GM21723 (cell line): ENCODE measurements around the gene GGTLC2.
"Not testable (repeated sequence)": the region's sequence is repeated elsewhere in the genome, so short reads cannot be mapped to it uniquely, and the experiment has no call there.

Experiments used
- ATAC-seq: cut with Tn5 transposase; IDR thresholded peaks from one replicate; pipeline ENCODE4 v1.9.1; 2021; ENCODE audit warnings: mild to moderate bottlenecking, moderate library complexity; ENCODE audit not compliant: unreplicated experiment

Gene GGTLC2

DNA sequence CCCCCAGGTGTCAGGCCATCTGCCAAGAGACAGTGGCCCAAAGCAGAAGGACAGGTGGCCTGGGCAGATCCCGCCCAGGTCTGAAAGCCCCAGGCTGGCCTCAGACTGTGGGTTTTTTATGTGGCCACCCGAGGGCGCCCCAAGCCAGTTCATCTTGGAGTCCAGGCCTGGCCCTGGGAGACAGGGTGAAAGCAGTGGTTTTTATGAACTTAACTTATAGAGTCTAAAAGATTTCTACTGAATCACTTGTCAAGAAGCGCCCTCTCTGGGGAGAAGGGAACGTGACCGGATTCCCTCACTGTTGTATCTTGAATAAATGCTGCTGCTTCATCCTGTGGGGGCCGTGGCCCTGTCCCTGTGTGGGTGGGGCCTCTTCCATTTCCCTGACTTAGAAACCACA, 8.2 kb upstream of the GGTLC2 start:
- not testable (repeated sequence) for ATAC-seq

DNA sequence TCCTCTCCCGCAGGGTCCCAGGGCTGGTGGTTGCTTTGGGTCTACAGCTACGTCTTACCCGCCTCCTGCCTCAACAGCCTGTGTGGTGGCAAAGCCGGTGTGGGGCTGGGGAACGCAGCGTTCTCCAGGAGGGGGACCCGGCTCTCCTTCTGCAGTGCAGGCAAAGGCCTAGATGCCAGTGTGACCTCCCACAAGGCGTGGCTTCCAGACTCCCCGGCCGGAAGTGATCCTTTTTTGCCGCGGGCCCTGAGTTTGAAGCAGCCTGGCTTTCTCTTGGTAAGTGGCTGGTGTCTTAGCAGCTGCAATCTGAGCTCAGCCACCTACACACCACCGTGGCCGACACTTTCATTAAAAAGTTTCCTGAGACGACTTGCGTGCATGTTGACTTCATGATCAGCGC, 6.1 kb upstream of the GGTLC2 start:
- not testable (repeated sequence) for ATAC-seq

DNA sequence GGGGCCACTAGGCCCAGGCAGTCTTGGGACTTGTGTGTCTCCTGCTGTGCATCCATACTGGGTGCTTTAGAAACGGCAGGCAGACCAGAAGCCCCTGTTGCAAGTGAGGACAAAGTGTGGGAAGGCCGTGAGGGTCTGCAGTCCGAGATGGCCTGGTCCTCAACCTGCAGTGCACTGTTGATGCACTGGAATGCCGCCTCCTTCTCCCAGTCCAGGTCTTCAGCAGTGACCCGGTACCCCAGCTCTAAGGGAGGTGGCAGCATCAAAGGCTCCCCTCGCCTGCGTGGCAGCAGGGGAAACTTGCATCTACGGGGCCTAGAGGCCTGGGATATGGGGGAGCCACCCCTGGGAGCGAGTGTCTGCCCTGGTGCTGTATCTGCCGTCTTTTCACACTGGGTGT, 2.2 kb upstream of the GGTLC2 start:
- not testable (repeated sequence) for ATAC-seq

GRCh38 chr22:22645969-22646368, 1.6 kb downstream of the GGTLC2 start:
- ATAC-seq: not testable (repeated sequence)

DNA sequence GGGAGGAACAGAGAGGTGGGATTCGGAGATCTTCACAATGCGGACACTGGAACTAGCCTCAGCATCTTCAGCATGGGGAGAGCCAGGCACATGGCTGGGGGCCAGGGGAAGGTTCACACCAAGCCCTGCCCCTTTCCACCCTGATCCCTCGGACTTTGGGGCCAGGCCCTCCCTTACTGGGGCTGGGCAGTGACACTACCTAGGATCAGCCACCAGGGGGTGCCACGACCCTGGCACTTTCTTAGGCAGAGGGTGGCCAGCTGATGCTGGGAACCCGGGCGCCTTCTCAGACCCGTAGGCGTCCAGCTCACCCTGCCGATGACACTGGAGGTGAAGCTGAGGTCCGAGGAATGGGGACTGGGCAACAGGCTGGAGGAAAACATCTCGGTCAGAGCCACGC, 3.5 kb downstream of the GGTLC2 start:
- not testable (repeated sequence) for ATAC-seq

- not testable (repeated sequence) for ATAC-seq
Measured at GRCh38 chr22:22648863-22649536, 4.6 kb downstream of the GGTLC2 start.

DNA sequence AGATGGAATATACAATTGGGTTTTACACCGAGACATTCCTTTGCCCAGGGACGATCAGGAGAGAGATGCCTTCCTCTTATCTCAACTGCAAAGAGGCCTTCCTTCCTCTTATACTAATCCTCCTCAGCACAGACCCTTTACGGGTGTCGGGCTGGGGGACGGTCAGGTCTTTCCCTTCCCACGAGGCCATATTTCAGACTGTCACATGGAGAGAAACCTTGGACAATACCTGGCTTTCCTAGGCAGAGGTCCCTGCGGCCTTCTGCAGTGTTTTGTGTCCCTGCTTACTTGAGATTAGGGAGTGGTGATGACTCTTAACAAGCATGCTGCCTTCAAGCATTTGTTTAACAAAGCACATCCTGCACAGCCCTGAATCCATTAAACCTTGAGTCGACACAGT, 5.3 kb downstream of the GGTLC2 start:
- not testable (repeated sequence) for ATAC-seq

DNA sequence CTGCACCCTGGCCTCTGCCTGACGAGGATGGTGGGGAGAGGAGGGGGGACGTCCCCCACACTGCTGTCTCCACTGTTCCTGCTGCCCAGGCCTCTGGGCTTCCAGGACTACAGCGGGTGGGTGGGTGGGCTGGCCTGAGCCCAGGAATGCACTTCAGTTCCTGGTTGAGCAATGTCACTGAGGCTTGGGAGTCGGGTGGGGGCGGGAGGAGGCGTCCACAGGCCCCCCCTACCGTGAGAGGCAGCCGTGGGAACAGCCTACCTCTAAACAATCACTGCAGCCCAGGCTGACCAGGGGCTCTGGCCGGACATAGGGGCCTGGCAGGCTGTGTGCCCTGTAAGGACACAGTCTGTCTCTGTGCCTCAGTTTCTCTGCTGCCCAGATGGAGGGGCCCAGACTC, 6.0 kb downstream of the GGTLC2 start:
- not testable (repeated sequence) for ATAC-seq

- ATAC-seq: not testable (repeated sequence)
Measured at GRCh38 chr22:22650803-22651515, 6.5 kb downstream of the GGTLC2 start.

DNA sequence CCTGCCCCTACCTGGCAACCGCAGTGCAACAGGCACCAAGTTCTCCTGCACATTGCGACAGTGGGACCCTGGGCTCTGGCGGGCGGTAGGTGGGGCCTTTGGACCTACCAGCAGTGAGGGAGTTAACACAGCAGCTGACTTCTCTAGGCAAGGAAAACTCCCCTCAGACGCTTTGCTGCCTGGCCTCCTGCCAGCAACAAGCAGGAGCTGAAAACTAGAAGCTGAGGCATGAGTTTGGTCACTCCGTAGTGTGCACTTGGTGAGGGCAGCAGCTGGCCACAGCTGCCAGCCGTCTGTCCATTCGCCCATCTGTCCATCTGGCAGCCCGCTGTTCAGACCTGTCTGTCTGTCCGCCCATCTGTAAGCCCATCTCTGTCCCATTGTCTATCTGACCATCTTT, 7.2 kb downstream of the GGTLC2 start:
- ATAC-seq: not testable (repeated sequence)

DNA sequence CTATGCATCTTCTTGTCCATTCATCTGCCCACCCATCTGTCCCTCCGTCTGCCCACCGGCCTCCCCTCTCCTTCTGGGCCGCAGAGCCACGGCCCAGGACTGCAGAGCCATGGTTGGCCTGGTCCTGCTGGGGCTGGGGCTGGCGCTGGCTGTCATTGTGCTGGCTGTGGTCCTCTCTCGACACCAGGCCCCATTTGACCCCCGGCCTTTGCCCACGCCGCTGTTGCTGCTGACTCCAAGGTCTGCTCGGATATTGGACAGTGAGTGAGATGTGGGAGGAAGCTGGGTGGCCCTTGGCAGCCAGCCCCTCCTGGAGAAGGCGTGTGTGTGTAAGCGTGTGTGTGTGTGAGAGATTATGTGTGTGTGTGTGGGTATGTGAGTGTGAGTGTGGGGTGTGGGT, 7.7 kb downstream of the GGTLC2 start:
- ATAC-seq: not testable (repeated sequence)

- ATAC-seq: not testable (repeated sequence)
Measured at GRCh38 chr22:22652573-22652972, 8.2 kb downstream of the GGTLC2 start.

DNA sequence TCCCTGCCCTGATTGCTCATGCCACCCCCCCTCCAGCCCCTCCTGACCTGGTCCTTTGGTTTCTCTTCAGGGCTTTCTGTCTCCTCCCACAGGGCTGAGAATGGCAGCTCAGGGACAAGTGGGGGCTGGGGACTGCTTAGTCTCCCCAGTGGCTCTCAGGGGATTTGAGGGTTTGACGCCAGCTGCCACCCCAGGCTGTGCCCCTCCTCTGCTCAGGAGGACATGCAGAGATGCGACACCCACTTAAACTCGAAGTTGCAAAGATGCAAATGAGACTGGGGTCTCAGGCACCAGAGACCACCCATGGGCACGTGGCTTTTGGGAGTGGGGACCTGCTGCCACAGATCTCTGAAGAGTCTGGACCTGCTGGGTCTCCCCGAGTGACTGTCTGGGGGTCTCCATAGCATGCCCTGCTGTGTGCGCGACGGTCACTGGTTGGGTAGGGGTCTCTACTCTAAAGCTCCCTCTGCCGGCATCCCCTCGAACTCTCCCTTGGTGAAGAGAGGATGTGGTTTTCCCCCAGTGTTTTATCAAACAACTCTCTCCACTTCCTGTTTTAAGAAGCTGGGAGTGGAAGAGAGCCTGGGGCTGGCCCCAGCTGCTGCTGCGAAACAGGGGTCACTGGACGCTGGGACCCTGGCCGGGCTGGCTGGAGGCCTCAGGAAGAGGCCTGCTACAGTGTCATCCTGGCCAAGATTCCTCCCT, 9.4 kb downstream of the GGTLC2 start:
- not testable (repeated sequence) for ATAC-seq

DNA sequence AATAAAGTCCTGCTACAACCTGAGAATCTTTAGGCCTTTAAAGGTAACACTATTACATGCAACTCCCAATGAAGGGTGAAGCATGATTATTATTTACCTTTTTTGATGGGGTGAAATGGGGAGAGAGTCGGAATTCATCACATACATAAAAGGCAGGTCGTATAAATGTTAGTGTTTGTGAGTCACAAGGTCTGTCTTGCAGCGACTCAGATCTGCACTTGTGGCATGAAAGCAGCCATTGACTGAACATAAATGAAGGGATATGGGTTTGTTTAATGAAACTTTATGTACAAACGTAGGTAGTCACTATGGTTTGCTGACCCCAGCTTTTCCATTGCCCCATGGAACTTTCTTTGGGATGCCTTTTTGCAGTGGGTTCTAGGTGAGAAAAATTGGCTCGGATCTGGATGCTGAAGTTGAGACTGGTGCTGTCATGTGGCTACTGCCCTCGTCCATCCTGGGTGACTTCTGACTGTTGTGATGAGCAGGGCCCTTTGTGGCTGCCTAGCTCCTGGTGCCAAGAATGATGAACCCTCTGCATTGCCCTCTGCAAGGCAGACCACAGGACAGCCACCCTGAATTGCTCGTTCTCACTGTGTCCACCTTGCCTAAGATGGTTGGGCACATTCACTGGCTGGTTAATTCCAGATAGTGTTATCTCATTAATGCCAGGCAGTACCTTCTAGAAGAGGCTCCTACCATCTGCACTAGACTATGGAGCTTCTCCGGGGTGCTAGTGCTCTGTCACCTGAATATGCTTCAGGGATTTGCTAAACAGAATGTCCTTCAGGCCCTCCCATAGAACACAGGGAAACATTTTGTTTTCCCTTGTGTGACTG, 11.3 kb downstream of the GGTLC2 start:
- no peak for ATAC-seq

- ATAC-seq: no peak
Measured at GRCh38 chr22:22657712-22658111, 13.3 kb downstream of the GGTLC2 start.

DNA sequence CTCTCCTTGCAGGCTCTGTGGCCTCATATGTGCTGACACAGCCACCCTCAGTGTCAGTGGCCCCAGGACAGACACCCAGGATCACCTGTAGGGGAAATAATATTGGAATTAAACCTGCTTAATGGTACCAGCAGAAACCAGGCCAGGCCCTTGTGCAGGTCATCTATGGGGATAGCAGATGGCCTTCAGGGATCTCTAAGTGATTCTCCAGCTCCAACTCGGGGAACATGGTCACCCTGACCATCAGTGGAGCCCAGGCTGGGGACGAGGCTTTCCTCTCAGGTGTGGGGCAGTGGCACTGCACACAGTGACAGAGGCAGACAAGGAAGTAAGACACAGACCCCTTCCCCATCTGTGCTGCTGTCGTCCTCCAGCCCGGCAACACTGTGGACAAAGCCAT, 16.9 kb downstream of the GGTLC2 start:
- no peak for ATAC-seq

- ATAC-seq: no peak
Measured at GRCh38 chr22:22662095-22662494, 17.7 kb downstream of the GGTLC2 start.

- ATAC-seq: no peak
Measured at GRCh38 chr22:22663861-22664800, 19.7 kb downstream of the GGTLC2 start.

- ATAC-seq: no peak
Measured at GRCh38 chr22:22666307-22667091, 22.1 kb downstream of the GGTLC2 start.
